IPS DF 4.7 (cell line): ENCODE measurements around the gene ACSM6.
A peak's percentile ranks its signal among the peaks of the same experiment; 100 is the strongest.
"Not testable (repeated sequence)": the region's sequence is repeated elsewhere in the genome, so short reads cannot be mapped to it uniquely, and the experiment has no call there.

ENCODE experiments used
- DNase-seq: peaks from one replicate; pipeline ENCODE4 v3.0.0-alpha.2; 2013; ENCODE audit warnings: low spot score; ENCODE audit errors: extremely low read depth

ACSM6 gene

DNA sequence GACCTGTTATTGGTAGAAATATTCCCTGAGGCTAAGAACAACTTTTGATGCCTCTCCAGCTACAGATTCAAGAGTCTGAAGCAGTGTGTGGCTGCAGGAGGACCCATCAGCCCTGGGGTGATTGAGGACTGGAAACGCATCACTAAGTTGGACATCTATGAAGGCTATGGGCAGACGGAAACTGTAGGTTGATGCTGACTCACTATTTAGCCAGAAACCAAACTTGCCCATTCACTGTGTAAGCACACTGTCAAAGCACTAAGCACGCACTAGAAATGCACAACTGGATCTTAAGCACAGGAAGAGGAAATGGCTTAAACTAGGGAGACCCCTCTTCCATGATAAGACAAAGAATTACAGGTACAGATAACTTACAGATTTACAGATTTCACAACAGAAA, 20.8 kb downstream of the ACSM6 start:
- no peak for DNase-seq

GRCh38 chr10:95217476-95217875, 23.4 kb downstream of the ACSM6 start:
- no peak for DNase-seq

DNA sequence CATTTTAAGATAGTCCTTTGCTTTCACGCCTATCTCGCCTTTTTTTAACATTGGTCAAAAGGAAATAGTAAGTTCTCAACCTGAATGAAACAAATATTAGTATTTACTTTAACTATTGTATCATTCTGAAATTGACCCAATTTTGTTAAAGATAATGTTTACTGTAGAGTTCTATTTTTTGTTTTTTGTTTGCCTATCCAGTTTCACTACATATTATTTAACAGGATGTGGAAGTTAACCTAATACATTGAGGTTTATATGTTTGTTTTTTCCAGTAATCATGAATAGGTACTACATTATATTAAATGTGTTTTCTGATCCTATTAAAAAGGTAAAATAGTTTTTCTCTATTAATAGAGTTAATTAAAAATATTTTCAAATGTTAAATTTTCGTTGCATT, 26.5 kb downstream of the ACSM6 start:
- no peak for DNase-seq

DNA sequence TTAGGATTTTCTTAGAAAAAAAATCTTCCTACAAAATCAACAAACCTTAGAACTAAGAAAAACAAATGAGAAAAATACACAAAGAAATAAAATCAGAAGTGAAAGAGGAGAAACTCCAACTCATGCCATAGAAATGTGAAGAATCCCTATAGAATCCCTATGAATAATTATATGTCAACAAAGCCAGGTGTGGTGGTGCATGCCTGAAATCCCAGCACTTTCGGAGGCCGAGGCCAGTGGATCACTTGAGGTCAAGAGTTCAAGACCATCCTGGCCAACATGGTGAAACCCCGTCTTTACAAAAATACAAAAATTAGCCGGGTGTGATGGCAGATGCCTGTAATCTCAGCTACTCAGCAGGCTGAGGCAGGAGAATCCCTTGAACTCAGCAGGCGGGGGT, 27.1 kb downstream of the ACSM6 start:
- DNase-seq, result no peak

DNA sequence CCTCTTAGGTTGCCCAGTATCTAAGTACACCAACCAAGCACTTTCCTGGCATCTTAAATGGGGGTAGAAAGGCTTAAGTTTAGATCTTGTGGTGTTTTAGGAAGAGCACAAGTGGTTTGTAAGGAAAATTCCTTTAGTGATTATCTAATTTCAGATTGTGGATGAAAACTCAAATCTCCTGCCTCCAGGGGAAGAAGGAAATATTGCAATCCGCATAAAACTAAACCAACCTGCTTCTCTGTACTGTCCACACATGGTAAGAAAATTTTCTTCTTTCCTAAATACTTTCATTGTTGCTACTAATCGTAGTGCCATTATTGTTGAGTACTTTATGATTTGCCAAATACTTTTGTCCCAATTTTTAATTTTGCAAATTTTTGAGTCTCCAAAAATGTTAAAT, 31.1 kb downstream of the ACSM6 start:
- no peak for DNase-seq

GRCh38 chr10:95228934-95229723, 35.1 kb downstream of the ACSM6 start:
- DNase-seq, result not testable (repeated sequence)

DNA sequence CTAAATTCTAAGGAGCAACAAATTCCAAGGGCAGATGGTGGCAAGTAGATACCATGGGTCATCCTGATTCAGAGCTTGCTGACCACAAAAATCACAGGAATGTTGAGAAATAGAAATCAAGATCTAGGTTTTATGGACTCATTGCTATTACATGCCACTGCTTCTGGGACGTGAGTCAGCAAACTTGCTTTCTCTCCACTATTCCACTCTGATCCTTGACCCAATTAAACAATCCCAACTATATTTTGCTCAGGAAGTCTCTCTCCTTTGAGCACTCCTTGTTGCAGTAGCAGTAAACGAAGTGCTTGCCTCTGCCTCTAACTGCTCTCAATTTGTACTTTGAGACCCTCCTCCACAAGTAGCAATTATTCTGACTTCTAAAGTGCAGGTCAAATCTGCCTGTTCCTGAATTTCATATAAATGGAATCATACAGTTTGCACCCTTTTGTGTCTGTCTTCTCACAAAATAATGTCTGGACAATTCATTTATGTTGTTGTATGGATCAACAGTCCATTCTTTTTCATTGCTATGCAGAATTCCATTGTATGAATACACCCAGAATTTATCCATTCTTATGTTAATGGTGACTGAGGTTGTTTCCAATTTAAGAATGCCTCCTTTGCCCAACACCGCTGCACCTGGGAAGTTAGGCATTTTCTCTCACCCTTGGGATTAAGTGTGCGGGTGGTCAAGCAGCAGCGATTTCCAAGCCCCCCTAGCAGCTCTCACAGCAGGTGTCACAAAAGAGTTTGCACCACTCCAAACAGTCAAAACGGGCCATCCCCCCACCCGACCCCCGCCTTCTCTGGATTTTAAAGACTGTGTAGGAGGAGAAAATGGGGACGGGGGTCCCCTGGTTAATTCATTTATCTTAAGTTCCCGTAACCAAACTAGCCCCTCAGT, 35.9 kb downstream of the ACSM6 start:
- peak; percentile 81 for DNase-seq

DNA sequence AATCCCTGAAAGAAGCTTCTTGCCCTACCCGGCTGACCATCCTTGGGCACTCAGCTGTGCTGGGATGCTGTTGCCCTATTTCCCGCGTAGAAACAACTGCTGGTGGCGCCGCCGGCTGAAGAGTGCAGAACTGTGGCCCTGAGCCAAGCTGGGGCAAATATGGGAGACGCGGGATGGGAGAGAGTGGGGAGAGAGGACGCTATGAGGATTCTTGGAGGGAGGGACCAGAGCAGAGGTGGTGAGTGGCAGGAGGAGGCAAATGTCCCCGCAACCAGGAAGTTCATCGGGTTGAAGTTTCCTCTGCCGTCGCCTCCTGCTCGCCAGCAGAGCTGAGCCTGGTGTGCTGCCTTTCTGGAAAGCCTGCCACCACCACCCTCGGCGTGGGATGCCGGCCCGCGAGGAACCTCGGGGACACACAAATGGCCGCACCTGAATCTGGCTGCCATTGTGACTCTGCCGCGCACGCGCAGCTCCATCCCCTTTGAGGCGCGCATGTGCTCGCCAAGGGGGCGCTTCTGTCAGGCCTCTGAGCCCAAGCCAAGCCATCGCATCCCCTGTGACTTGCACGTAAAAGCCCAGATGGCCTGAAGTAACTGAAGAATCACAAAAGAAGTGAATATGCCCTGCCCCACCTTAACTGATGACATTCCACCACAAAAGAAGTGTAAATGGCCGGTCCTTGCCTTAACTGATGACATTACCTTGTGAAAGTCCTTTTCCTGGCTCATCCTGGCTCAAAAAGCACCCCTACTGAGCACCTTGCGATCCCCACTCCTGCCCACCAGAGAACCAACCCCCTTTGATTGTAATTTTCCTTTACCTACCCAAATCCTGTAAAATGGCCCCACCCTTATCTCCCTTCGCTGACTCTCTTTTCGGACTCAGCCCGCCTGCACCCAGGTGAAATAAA, 36.9 kb downstream of the ACSM6 start:
- peak; percentile 87 for DNase-seq

DNA sequence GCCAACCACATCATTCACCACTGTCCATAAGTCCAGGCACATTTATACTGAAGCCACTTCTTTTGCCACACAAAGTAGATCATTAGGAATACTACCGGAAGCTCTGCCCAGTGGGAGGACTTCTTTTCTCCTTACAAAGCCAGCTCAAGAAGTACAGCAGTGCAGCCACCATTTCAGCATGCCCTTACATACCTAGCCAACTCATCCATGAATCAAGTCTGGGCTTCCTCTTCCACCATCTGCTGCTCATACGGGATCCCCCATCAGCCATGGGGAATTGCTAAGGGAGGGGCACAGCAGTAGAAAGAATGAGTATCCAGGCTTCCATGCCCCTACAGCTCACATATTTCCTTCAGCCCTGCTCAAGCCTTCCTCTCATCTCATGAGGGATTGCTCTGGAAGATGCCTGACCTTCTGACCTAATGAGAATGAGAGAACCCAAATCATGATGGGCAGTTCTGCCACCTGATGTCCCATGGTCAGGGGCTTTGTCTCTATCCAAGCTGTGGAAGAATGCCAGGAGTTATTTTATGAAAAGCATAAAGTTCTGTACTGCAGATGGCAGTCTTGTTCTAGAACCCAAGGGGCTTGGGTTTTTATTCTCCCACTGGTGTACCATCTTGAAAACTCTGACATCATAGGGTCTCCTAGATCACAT, 39.5 kb downstream of the ACSM6 start:
- DNase-seq, result no peak

DNA sequence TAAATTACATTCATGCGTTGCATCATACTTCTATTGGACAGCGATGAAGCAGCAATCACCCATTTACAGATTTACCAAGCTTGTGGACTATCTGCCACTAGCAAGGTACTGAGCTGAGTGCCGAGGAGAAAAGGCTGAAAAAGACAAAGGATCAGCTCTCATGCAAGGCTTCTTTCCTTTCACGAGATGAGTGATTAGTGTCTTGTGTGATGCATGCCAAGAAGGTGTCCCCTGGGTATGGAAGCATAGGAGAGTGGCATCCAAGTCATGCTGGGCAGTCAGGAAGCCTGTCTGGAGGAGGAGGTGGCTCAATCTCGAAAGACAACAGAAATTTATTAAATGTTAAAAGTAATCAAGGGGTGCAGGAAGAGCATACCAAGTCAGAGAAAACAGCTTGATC, 40.9 kb downstream of the ACSM6 start:
- no peak for DNase-seq

- no peak for DNase-seq
Observed at GRCh38 chr10:95235676-95236067, 41.6 kb downstream of the ACSM6 start.

GRCh38 chr10:95236068-95236903, 42.2 kb downstream of the ACSM6 start:
- no peak for DNase-seq

GRCh38 chr10:95237376-95238170, 43.5 kb downstream of the ACSM6 start:
- no peak for DNase-seq

GRCh38 chr10:95240096-95240495, 46.1 kb downstream of the ACSM6 start:
- not testable (repeated sequence) for DNase-seq

- DNase-seq, result no peak
Observed at GRCh38 chr10:95240811-95241210, 46.8 kb downstream of the ACSM6 start.

DNA sequence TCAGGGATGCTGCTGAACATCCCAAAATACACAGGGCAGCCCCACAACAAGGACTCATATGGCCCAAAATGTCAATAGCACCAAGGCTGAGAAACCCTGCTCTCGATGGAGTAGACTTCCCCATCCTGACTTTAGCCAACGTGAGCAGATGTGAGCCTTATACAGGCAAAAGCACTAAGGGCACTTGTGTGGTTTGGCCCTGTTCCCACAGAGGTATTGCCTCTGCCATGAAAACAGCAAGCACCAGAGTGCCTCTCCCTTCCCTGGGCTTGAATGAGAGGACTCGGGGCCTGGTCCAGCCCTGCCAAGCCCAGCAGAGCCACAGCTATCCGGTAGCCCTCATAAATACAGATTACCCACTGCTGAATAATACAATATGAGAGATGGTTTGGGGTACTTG, 47.5 kb downstream of the ACSM6 start:
- no peak for DNase-seq

DNA sequence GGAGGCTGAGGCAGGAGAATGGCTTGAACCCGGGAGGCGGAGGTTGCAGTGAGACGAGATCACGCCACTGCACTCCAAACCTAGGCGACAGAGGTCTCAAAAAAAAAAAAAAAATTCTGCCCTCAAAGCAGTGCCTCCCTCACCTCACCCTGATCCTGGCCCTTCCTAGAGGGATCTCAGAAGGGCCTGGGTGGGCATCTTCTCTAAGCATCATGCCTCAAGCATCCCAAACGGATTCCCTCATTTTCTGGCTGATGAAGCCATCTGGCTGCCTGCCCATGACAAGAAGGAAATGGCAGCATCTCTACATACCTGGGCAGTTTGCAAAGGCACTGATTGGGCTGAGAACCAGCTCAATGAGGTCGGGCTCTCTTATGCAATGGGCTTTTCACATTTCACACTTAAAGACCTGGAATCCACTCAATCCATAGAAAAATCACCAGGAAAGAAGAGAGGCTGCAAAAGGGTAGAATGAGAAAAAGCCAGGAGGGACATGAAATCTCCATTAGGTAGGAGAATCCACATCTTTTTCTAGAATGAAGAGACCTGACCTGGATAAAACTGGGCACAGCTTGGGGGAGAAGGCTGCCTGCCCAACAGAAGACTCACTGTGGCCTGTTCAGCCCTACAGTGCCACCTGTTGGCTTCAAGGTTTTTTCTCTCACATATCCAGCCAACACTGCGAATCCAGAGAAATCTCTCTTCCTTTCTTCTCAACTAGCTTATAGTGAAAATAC, 48.7 kb downstream of the ACSM6 start:
- DNase-seq, result no peak

GRCh38 chr10:95243318-95243617, 49.2 kb downstream of the ACSM6 start:
- no peak for DNase-seq

- DNase-seq, result no peak
Observed at GRCh38 chr10:95244152-95244551, 50.1 kb downstream of the ACSM6 start.
